Activated CD4-positive, alpha-beta T cell treated with anti-CD3 and anti-CD28 coated beads for 36 hours (primary cell): Measurements from ENCODE around the gene CENPA. TPM values are rescaled to one million over a fixed set of nuclear protein-coding genes. Genes with fewer than 3 reads are reported as not detected.
"Not testable (repeated sequence)": the region's sequence is repeated elsewhere in the genome, so short reads cannot be mapped to it uniquely, and the experiment has no call there.

Source experiments
- ATAC-seq: fragments of 200-7000 bp; cut with Tn5 transposase; one replicate; pipeline ENCODE4 v1.10.0; 2021; ENCODE audit warnings: mild to moderate bottlenecking, moderate library complexity
- CTCF ChIA-PET: fragments of 350-600 bp; sonication (Branson Sonifier 250); formaldehyde crosslinking; loops from one replicate; lab custom pipeline; 2021; ENCODE audit warnings: antibody characterized with exemption; lab: Charles Lee
- POLR2A ChIA-PET: fragments of 350-600 bp; sonication (Branson Sonifier 250); formaldehyde crosslinking; loops from one replicate; lab custom pipeline; 2021; ENCODE audit warnings: antibody characterized with exemption, inconsistent platforms; lab: Charles Lee
- DNase-seq: peaks from one replicate; pipeline ENCODE4 v3.0.0-alpha.2; 2020
- H3K27ac Mint-ChIP-seq: one replicate; pipeline ENCODE4 v1.8.0; 2021; ENCODE audit warnings: mixed read lengths
- H3K27me3 Mint-ChIP-seq: one replicate; pipeline ENCODE4 v1.8.0; 2021; ENCODE audit warnings: mixed read lengths
- H3K36me3 Mint-ChIP-seq: one replicate; pipeline ENCODE4 v1.8.0; 2021; ENCODE audit warnings: low read depth, mixed read lengths
- H3K4me1 Mint-ChIP-seq: one replicate; pipeline ENCODE4 v1.8.0; 2021; ENCODE audit warnings: mixed read lengths
- H3K4me3 Mint-ChIP-seq: one replicate; pipeline ENCODE4 v1.8.0; 2021; ENCODE audit warnings: mild to moderate bottlenecking, moderate library complexity, mixed read lengths
- H3K9me3 Mint-ChIP-seq: one replicate; pipeline ENCODE4 v1.8.0; 2021; ENCODE audit warnings: low read depth, mixed read lengths
- intact Hi-C, 2 experiments: fragments of 100-400 bp; cut with DNase I in 1 of 2; cut with micrococcal nuclease in 1 of 2; formaldehyde crosslinking; loops; one replicate each; pipeline versions ENCODE4 v1.14.2 to v1.15.1; 2022 to 2024; cut with DNase I, micrococcal nuclease
- total RNA-seq, 2 experiments: library from RNA; stranded (reverse); gene quantifications; one replicate each; pipeline ENCODE4 v1.2.3, GENCODE V29; 2021

The CENPA gene
- total RNA-seq, 2 experiments from 2014 or later = 37.0 to 38.0 TPM

- H3K4me3 Mint-ChIP-seq = no peak overlapping the region
- peaks cover 4% of the 10 kb centered on the region for H3K27me3 Mint-ChIP-seq
- H3K4me1 Mint-ChIP-seq = no peaks in the 10 kb centered on the region
- DNase-seq (no peak), ATAC-seq (no peak)
- intact Hi-C loops = no loop called here
- H3K9me3 Mint-ChIP-seq = no peaks in the 10 kb centered on the region
- no peak overlapping the region for H3K27ac Mint-ChIP-seq
- no peaks in the 10 kb centered on the region for H3K36me3 Mint-ChIP-seq
- ChIA-PET CTCF (interaction anchor here (0.7 to 5.3 kb wide), 9 partner anchors 10 to 169 kb away, joined by 3 to 114 read pairs (median 5); no protein-coding TSS in a partner anchor), POLR2A (no interaction called here)
These were observed 38.9 kb upstream of the CENPA start for GRCh38 chr2:26746934-26747333.

- H3K27ac Mint-ChIP-seq, CTCF ChIA-PET, H3K4me3 Mint-ChIP-seq, H3K9me3 Mint-ChIP-seq, intact Hi-C loops, H3K27me3 Mint-ChIP-seq, ATAC-seq, H3K36me3 Mint-ChIP-seq, POLR2A ChIA-PET, H3K4me1 Mint-ChIP-seq, DNase-seq: not testable (repeated sequence)
These were observed 36.0 kb upstream of the CENPA start for GRCh38 chr2:26749787-26750420.

GRCh38 chr2:26750467-26750866, 35.4 kb upstream of the CENPA start:
- intact Hi-C loops, H3K27ac Mint-ChIP-seq, CTCF ChIA-PET, POLR2A ChIA-PET, H3K4me3 Mint-ChIP-seq, H3K4me1 Mint-ChIP-seq, H3K36me3 Mint-ChIP-seq, ATAC-seq, H3K9me3 Mint-ChIP-seq, DNase-seq, H3K27me3 Mint-ChIP-seq: not testable (repeated sequence)

GRCh38 chr2:26752656-26753055, 33.2 kb upstream of the CENPA start:
- Mint-ChIP-seq H3K27me3 (peaks cover 6% of the 10 kb centered on the region), H3K36me3 (no peaks in the 10 kb centered on the region), H3K4me1 (peaks cover 4% of the 10 kb centered on the region), H3K4me3 (no peak overlapping the region), H3K9me3 (no peaks in the 10 kb centered on the region), H3K27ac (no peak overlapping the region)
- POLR2A ChIA-PET = no interaction called here
- CTCF ChIA-PET = interaction anchor here (0.6 to 1.5 kb wide), 3 partner anchors 9 to 283 kb away, joined by 3 to 6 read pairs (median 3); no protein-coding TSS in a partner anchor
- ATAC-seq (no peak), DNase-seq (no peak)
- intact Hi-C loops = no loop called here

- Mint-ChIP-seq H3K27ac (no peak overlapping the region), H3K4me1 (peaks cover 10% of the 10 kb centered on the region), H3K4me3 (no peak overlapping the region), H3K36me3 (no peaks in the 10 kb centered on the region), H3K27me3 (peaks cover 6% of the 10 kb centered on the region), H3K9me3 (no peaks in the 10 kb centered on the region)
- CTCF ChIA-PET = interaction anchor here (0.7 to 1.6 kb wide), 2 partner anchors 147 to 490 kb away, joined by 3 to 4 read pairs; no protein-coding TSS in a partner anchor
- POLR2A ChIA-PET = interaction anchor here (0.6 kb wide), 1 partner anchor 12 kb away, joined by 3 read pairs; no protein-coding TSS in a partner anchor
- intact Hi-C loops = no loop called here
- DNase-seq (no peak), ATAC-seq (no peak)
These were observed 31.3 kb upstream of the CENPA start for GRCh38 chr2:26754539-26754938.

GRCh38 chr2:26754972-26755670, 30.7 kb upstream of the CENPA start:
- DNase-seq (no peak), ATAC-seq (no peak)
- no peaks in the 10 kb centered on the region for H3K9me3 Mint-ChIP-seq
- peaks cover 10% of the 10 kb centered on the region for H3K4me1 Mint-ChIP-seq
- intact Hi-C loops = no loop called here
- POLR2A ChIA-PET = interaction anchor here (0.6 kb wide), 1 partner anchor 12 kb away, joined by 3 read pairs; no protein-coding TSS in a partner anchor
- no peak overlapping the region for H3K27ac Mint-ChIP-seq
- H3K4me3 Mint-ChIP-seq = no peak overlapping the region
- peaks cover 6% of the 10 kb centered on the region for H3K27me3 Mint-ChIP-seq
- no peaks in the 10 kb centered on the region for H3K36me3 Mint-ChIP-seq
- CTCF ChIA-PET = interaction anchor here (0.7 to 1.6 kb wide), 3 partner anchors 147 to 491 kb away, joined by 3 to 4 read pairs (median 3); no protein-coding TSS in a partner anchor

GRCh38 chr2:26756337-26756736, 29.5 kb upstream of the CENPA start:
- Mint-ChIP-seq H3K36me3 (no peaks in the 10 kb centered on the region), H3K4me3 (no peak overlapping the region), H3K27ac (no peak overlapping the region), H3K9me3 (no peaks in the 10 kb centered on the region), H3K4me1 (peaks cover 10% of the 10 kb centered on the region), H3K27me3 (peaks cover 3% of the 10 kb centered on the region)
- ChIA-PET CTCF (interaction anchor here (0.5 to 1.3 kb wide), 4 partner anchors 9 to 179 kb away, joined by 3 read pairs; no protein-coding TSS in a partner anchor), POLR2A (no interaction called here)
- ATAC-seq (no peak), DNase-seq (no peak)
- intact Hi-C loops = no loop called here

- intact Hi-C loops = no loop called here
- ATAC-seq = peak; percentile 65
- peaks cover 10% of the 10 kb centered on the region for H3K4me1 Mint-ChIP-seq
- ChIA-PET CTCF (interaction anchor here (1.1 kb wide), 1 partner anchor 15 kb away, joined by 3 read pairs; no protein-coding TSS in a partner anchor), POLR2A (no interaction called here)
- H3K9me3 Mint-ChIP-seq = no peaks in the 10 kb centered on the region
- H3K27me3 Mint-ChIP-seq = no peaks in the 10 kb centered on the region
- peak; percentile 58 for DNase-seq
- H3K36me3 Mint-ChIP-seq = no peaks in the 10 kb centered on the region
- peak overlapping the region; percentile 51 for H3K27ac Mint-ChIP-seq
- no peak overlapping the region for H3K4me3 Mint-ChIP-seq
These were observed 27.7 kb upstream of the CENPA start for GRCh38 chr2:26757873-26758789.

GRCh38 chr2:26758790-26759321, 27.0 kb upstream of the CENPA start:
- ATAC-seq = no peak
- Mint-ChIP-seq H3K9me3 (no peaks in the 10 kb centered on the region), H3K27me3 (no peaks in the 10 kb centered on the region), H3K36me3 (no peaks in the 10 kb centered on the region), H3K4me3 (no peak overlapping the region), H3K4me1 (peaks cover 13% of the 10 kb centered on the region), H3K27ac (no peak overlapping the region)
- ChIA-PET POLR2A (no interaction called here), CTCF (no interaction called here)
- no peak for DNase-seq
- intact Hi-C loops = no loop called here

GRCh38 chr2:26759845-26760244, 26.0 kb upstream of the CENPA start:
- Mint-ChIP-seq H3K9me3 (no peaks in the 10 kb centered on the region), H3K4me1 (peaks cover 16% of the 10 kb centered on the region), H3K4me3 (no peak overlapping the region), H3K27ac (no peak overlapping the region), H3K27me3 (no peaks in the 10 kb centered on the region), H3K36me3 (no peaks in the 10 kb centered on the region)
- POLR2A ChIA-PET = no interaction called here
- CTCF ChIA-PET = no interaction called here
- intact Hi-C loops = loop anchor here in 1 of 2 experiments (5.0 kb wide), 2 partner anchors 728 to 883 kb away; partner anchors contain the start of genes ASXL2 and RAB10
- ATAC-seq (no peak), DNase-seq (no peak)
